Trophoblast cell (in vitro differentiated cells and primary cell): ENCODE data around the gene SOSTDC1.
A peak's percentile ranks its signal among the peaks of the same experiment; 100 is the strongest.

ENCODE experiments used
- DNase-seq, 2 donors: peaks; one replicate each; pipeline ENCODE4 v3.0.0-alpha.2; 2016
- H2AFZ ChIP-seq: 2 replicates; pipeline ENCODE4 v1.6.1; 2013; ENCODE audit warnings: low read length, moderate library complexity, mild to moderate bottlenecking; ENCODE audit not compliant: insufficient read depth, poor library complexity
- H2AK5ac ChIP-seq: 2 replicates; pipeline ENCODE4 v1.6.1; 2013; ENCODE audit warnings: mild to moderate bottlenecking, low read length
- H2BK120ac ChIP-seq: 2 replicates; pipeline ENCODE4 v1.6.1; 2013; ENCODE audit warnings: low read length, mild to moderate bottlenecking, moderate library complexity; ENCODE audit not compliant: insufficient read depth, poor library complexity
- H2BK12ac ChIP-seq: 2 replicates; pipeline ENCODE4 v1.6.1; 2013; ENCODE audit warnings: mild to moderate bottlenecking, low read length, moderate library complexity
- H2BK5ac ChIP-seq: 2 replicates; pipeline ENCODE4 v1.6.1; 2013; ENCODE audit warnings: low read length, low read depth, moderate library complexity, mild to moderate bottlenecking; ENCODE audit not compliant: poor library complexity
- H3K14ac ChIP-seq: 2 replicates; pipeline ENCODE4 v1.6.1; 2013; ENCODE audit warnings: mild to moderate bottlenecking, low read length
- H3K18ac ChIP-seq: 2 replicates; pipeline ENCODE4 v1.6.1; 2013; ENCODE audit warnings: mild to moderate bottlenecking, low read length
- H3K23ac ChIP-seq: 2 replicates; pipeline ENCODE4 v1.6.1; 2013; ENCODE audit warnings: low read length
- H3K27ac ChIP-seq: 2 replicates; pipeline ENCODE4 v1.5.1; 2013; ENCODE audit warnings: low read depth, mild to moderate bottlenecking, inconsistent platforms, low read length, moderate library complexity
- H3K27me3 ChIP-seq: 2 replicates; pipeline ENCODE4 v1.6.1; 2013; ENCODE audit warnings: inconsistent platforms, mild to moderate bottlenecking, low read length, moderate library complexity; ENCODE audit not compliant: insufficient read depth
- H3K36me3 ChIP-seq, 2 experiments: 1 replicate in 1 of 2; 2 replicates in 1 of 2; pipeline ENCODE4 v1.6.1; 2013; ENCODE audit warnings: low read length in 2 of 2, mild to moderate bottlenecking in 2 of 2, moderate library complexity in 1 of 2; ENCODE audit not compliant: insufficient read depth in 2 of 2, control insufficient read depth in 1 of 2
- H3K4ac ChIP-seq: 2 replicates; pipeline ENCODE4 v1.6.1; 2013; ENCODE audit warnings: low read depth, mild to moderate bottlenecking, low read length, moderate library complexity
- H3K4me1 ChIP-seq, 2 experiments: 1 replicate in 1 of 2; 2 replicates in 1 of 2; pipeline ENCODE4 v1.6.1; 2013; ENCODE audit warnings: low read length in 2 of 2, mild to moderate bottlenecking in 2 of 2, moderate library complexity in 1 of 2; ENCODE audit not compliant: insufficient read depth in 2 of 2, control insufficient read depth in 1 of 2
- H3K4me2 ChIP-seq: 2 replicates; pipeline ENCODE4 v1.6.1; 2013; ENCODE audit warnings: inconsistent platforms, mild to moderate bottlenecking, low read length, moderate library complexity
- H3K4me3 ChIP-seq: 2 replicates; pipeline ENCODE4 v1.5.1; 2013; ENCODE audit warnings: mild to moderate bottlenecking, low read depth, low read length, inconsistent platforms
- H3K79me1 ChIP-seq: one replicate; pipeline ENCODE4 v1.6.1; 2013; ENCODE audit warnings: low read length
- H3K79me2 ChIP-seq: 2 replicates; pipeline ENCODE4 v1.6.1; 2013; ENCODE audit warnings: low read length, mild to moderate bottlenecking; ENCODE audit not compliant: control insufficient read depth, insufficient read depth, poor library complexity
- H3K9ac ChIP-seq: 2 replicates; pipeline ENCODE4 v1.6.1; 2013; ENCODE audit warnings: mild to moderate bottlenecking, low read length
- H3K9me3 ChIP-seq: 2 replicates; pipeline ENCODE4 v1.6.1; 2013; ENCODE audit warnings: low read depth, mild to moderate bottlenecking, control low read depth, inconsistent platforms, low read length; ENCODE audit not compliant: insufficient read depth
- H4K12ac ChIP-seq: 2 replicates; pipeline ENCODE4 v1.6.1; 2013; ENCODE audit warnings: low read depth, mild to moderate bottlenecking, low read length, moderate library complexity
- H4K8ac ChIP-seq: 2 replicates; pipeline ENCODE4 v1.6.1; 2013; ENCODE audit warnings: low read depth, mild to moderate bottlenecking, low read length, moderate library complexity
- H4K91ac ChIP-seq: one replicate; pipeline ENCODE4 v1.6.1; 2013; ENCODE audit warnings: low read depth, mild to moderate bottlenecking, low read length, moderate library complexity
- WGBS: extraction: QIAGEN DNeasy Blood & Tissue Kit; methylation state at CpG from one replicate; pipeline ENCODE4 v1.1.7; 2013; ENCODE audit warnings: missing lambda C conversion rate; ENCODE audit not compliant: insufficient read length, insufficient coverage; ENCODE audit errors: extremely low coverage; 5-methylcytosine and 5-hydroxymethylcytosine counted together

SOSTDC1 gene

DNA sequence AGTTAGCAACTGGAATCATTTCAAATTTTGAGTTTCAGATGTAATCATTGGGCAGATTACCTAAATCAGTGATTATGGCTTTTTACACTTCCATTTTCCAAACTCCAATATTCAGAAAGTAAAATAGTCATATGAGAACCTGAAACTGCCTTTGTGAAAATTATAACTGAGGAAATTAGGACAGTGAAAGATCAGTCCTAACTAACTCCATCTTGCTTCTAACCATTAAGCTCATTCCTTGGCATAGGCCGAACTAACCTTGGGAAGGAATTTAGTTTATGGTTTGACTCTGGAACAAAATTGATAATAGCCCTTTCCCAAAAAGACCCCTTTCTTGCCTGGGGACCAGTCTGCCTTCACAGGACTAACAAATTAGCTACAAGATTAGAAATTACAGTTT lies 46.4 kb downstream of the SOSTDC1 start:
- no peak overlapping the region for H3K4ac ChIP-seq
- H3K79me1 ChIP-seq = peaks cover 16% of the 10 kb centered on the region
- H2BK5ac ChIP-seq = no peak overlapping the region
- H3K27ac ChIP-seq = no peak overlapping the region
- H3K36me3 ChIP-seq = no peaks in the 10 kb centered on the region
- peaks cover 4 to 9% of the 10 kb centered on the region in 2 experiments for H3K4me1 ChIP-seq
- H4K12ac ChIP-seq = no peak overlapping the region
- H2AFZ ChIP-seq = no peak overlapping the region
- no peak overlapping the region for H3K14ac ChIP-seq
- no peak overlapping the region for H2BK120ac ChIP-seq
- no peak overlapping the region for H2AK5ac ChIP-seq
- no peak overlapping the region for H4K8ac ChIP-seq
- no peak overlapping the region for H3K9ac ChIP-seq
- no peaks in the 10 kb centered on the region for H3K9me3 ChIP-seq
- no peak overlapping the region for H2BK12ac ChIP-seq
- H3K4me3 ChIP-seq = no peak overlapping the region
- no peak for DNase-seq
- no peak overlapping the region for H3K18ac ChIP-seq
- H3K79me2 ChIP-seq = peaks cover 9% of the 10 kb centered on the region
- no peaks in the 10 kb centered on the region for H3K27me3 ChIP-seq
- no peak overlapping the region for H4K91ac ChIP-seq
- no peak overlapping the region for H3K23ac ChIP-seq
- WGBS = no CpG with 5 or more reads among the region's 1 CpG
- H3K4me2 ChIP-seq = no peak overlapping the region

DNA sequence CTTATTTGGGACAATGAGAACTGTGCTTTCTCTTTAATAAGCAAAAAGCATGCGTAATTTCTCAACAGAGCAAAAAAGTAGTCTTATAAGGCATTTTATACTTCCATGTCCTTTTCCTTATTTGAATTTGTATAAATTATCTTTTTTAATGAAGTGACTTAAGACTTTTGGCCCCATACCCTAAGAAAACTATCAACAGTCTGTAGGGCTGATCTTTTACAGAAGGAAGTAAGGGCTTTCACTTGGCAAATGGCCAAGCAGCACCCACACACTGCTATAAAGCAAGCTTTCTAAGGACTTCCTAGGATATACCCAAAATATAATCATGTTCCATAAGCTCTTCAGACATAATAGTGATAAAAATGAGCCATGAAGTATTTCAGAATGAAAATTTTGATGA lies 47.6 kb downstream of the SOSTDC1 start:
- peaks cover 3 to 8% of the 10 kb centered on the region in 2 experiments for H3K4me1 ChIP-seq
- DNase-seq = no peak
- H3K27me3 ChIP-seq = no peaks in the 10 kb centered on the region
- no peak overlapping the region for H3K4ac ChIP-seq
- H3K36me3 ChIP-seq = no peaks in the 10 kb centered on the region
- no peaks in the 10 kb centered on the region for H3K9me3 ChIP-seq
- H2AK5ac ChIP-seq = no peak overlapping the region
- H2BK120ac ChIP-seq = no peak overlapping the region
- H2AFZ ChIP-seq = no peak overlapping the region
- H4K91ac ChIP-seq = no peak overlapping the region
- H3K79me2 ChIP-seq = peaks cover 9% of the 10 kb centered on the region
- no peak overlapping the region for H3K27ac ChIP-seq
- H3K14ac ChIP-seq = no peak overlapping the region
- no peak overlapping the region for H3K4me3 ChIP-seq
- peaks cover 16% of the 10 kb centered on the region for H3K79me1 ChIP-seq
- no peak overlapping the region for H3K9ac ChIP-seq
- H3K23ac ChIP-seq = no peak overlapping the region
- H2BK12ac ChIP-seq = no peak overlapping the region
- no CpG with 5 or more reads among the region's 1 CpG for WGBS
- no peak overlapping the region for H3K4me2 ChIP-seq
- H2BK5ac ChIP-seq = no peak overlapping the region
- no peak overlapping the region for H4K12ac ChIP-seq
- no peak overlapping the region for H3K18ac ChIP-seq
- no peak overlapping the region for H4K8ac ChIP-seq

DNA sequence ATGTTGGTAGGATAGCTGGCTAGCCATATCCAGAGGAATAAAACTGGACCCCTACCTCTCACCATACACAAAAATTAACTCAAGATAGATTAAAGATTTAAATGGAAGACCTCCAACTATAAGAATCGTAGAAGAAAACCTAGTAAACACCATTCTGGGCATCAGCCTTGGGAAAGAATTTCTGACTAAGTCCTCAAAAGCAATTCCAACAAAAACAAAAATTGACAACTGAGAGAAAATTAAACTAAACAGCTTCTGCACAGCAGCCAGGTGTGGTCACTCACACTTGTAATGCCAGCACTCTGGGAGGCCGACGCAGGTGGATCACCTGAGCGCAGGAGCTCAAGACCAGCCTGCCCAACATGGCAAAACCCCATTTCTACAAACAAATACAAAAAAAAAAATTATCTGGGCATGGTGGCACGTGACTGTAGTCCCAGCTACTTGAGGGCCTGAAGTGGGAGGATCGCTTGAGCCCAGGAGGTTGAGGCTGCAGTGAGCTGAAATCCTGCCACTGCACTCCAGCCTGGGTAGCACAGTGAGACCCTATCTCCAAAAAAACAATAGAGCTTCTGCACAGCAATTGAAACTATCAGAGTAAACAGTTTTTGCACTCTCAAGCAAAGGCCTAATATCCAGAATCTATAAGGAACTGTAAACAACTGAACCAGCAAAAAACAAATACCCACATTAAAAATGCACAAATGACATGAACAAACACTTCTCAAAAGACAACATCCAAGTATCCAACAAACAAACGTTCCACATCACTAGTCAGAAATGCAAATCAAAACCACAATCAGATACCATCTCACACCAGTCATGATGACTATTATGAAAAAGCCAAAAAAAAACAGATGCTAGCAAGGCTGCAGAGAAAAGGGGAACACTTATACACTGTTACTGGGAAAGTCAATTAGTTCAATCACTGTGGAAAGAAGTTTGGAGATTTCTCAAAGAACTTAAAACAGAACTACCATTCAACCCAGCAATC lies 49.0 kb downstream of the SOSTDC1 start:
- H3K9ac ChIP-seq = no peak overlapping the region
- no peaks in the 10 kb centered on the region for H3K27me3 ChIP-seq
- H3K4me2 ChIP-seq = no peak overlapping the region
- no peak overlapping the region for H2AFZ ChIP-seq
- no peak overlapping the region for H3K4me3 ChIP-seq
- H3K4me1 ChIP-seq = peaks cover 0 to 3% of the 10 kb centered on the region in 2 experiments
- no peak overlapping the region for H4K12ac ChIP-seq
- H2BK120ac ChIP-seq = no peak overlapping the region
- H3K23ac ChIP-seq = no peak overlapping the region
- no peak overlapping the region for H4K91ac ChIP-seq
- no peak overlapping the region for H2BK12ac ChIP-seq
- H3K14ac ChIP-seq = no peak overlapping the region
- no peak overlapping the region for H3K18ac ChIP-seq
- peak in 1 of 2 donors; percentile 44 for DNase-seq
- no peak overlapping the region for H2AK5ac ChIP-seq
- no peak overlapping the region for H3K4ac ChIP-seq
- peaks cover 11% of the 10 kb centered on the region for H3K79me1 ChIP-seq
- WGBS = no CpG with 5 or more reads among the region's 7 CpGs
- H4K8ac ChIP-seq = no peak overlapping the region
- no peaks in the 10 kb centered on the region for H3K36me3 ChIP-seq
- H3K9me3 ChIP-seq = no peaks in the 10 kb centered on the region
- no peak overlapping the region for H3K27ac ChIP-seq
- H3K79me2 ChIP-seq = peaks cover 9% of the 10 kb centered on the region
- no peak overlapping the region for H2BK5ac ChIP-seq

DNA sequence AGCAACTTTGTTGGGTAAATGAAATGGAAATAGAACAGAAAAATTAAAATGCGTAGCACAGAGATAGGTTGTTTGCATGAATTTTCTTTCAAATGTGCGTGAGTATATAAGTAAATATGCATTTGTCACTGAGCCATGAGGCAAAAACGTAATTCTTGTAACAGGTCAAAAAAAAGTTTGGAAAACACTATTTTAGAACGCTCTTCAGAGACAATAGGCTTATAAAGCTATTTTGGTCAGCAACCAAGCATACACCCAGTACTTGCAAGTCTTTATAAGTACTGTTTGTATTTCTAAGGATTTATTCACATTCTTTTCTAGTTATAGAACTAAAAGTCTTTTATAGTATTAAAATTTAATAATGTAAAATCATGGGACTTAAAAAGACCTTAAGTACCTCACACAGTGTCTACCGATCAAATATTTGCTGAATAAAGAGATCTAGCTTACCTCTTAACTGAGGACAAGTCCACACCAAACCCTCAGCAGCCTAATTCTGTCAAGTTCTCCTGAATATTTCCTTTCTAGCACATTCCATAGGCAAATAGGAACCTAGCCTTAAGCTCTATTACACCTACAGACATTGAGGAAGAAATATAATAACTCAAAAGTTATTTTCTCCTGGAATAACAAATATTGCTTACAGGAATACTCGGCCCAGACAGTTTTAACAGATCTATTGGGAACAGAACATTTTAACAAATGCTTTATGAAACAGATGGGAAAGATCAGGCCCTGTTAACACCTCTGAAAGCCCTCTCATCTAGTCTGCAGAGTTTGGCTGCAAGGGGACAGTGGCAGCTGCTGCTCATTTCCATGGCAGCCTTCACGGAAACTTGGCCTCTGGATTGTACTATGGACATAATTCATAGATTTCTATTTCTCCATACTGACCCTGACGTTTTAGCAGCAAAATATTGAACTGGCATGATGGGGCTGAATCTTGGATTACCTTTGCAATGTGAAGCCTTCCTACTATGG lies 53.0 kb downstream of the SOSTDC1 start:
- Histone ChIP-seq H3K14ac (no peak overlapping the region), H4K91ac (no peak overlapping the region), H3K79me2 (no peaks in the 10 kb centered on the region), H3K9ac (no peak overlapping the region), H4K12ac (no peak overlapping the region), H3K27me3 (no peaks in the 10 kb centered on the region), H2BK12ac (no peak overlapping the region), H3K79me1 (no peaks in the 10 kb centered on the region), H3K4ac (no peak overlapping the region), H3K27ac (no peak overlapping the region), H3K4me2 (no peak overlapping the region), H2BK120ac (no peak overlapping the region), H3K36me3 (no peaks in the 10 kb centered on the region), H3K4me3 (no peak overlapping the region), H3K4me1 (no peaks in the 10 kb centered on the region), H2AK5ac (no peak overlapping the region), H3K18ac (no peak overlapping the region), H3K9me3 (no peaks in the 10 kb centered on the region), H2BK5ac (no peak overlapping the region), H4K8ac (no peak overlapping the region), H3K23ac (no peak overlapping the region), H2AFZ (no peak overlapping the region)
- no peak for DNase-seq
- WGBS = no CpG with 5 or more reads among the region's 8 CpGs
